Measurements from ENCODE around the gene INTS13. TPM values are rescaled to one million over a fixed set of nuclear protein-coding genes. Genes with fewer than 3 reads are reported as not detected.

INTS13 gene
- total and polyA plus RNA-seq, 4 donors, result 33.1 to 35.3 (median 34.5) TPM

DNA sequence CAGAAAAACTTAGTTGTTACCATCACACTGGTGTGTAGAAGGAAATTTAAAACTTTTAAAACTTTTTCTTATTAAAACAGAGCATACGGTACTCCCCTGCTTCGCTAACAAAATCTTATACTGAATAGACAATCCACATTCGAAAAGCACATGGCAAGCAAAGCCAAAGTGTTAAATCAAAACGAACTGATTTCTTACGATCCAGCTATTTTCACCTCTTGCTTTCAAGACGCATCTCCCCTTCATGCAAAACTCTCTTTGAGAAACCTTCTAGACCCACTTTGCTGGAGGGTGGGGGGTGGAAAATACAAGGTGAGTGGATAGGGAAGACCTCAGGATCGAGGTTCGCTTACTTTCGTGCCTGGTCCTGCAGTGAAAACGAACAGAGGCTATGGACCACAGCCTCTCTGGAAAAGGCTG, 328 bp downstream of the INTS13 start:
- WGBS (ENCODE audit: insufficient coverage), result 0% methylated on average over 7 of the region's 10 CpGs
- H3K4me3 ChIP-seq (ENCODE audit: low read depth, low read length), result peak overlapping the region; percentile 92
- H3K4me1 ChIP-seq (ENCODE audit: control insufficient read depth, insufficient read depth, low read length), result no peaks in the 10 kb centered on the region
- no peaks in the 10 kb centered on the region for H3K36me3 ChIP-seq (ENCODE audit: control insufficient read depth, insufficient read depth, low read length)
- H3K9me3 ChIP-seq (ENCODE audit: control insufficient read depth, insufficient read depth, low read length), result no peaks in the 10 kb centered on the region
- peak overlapping the region; percentile 97 for H3K27ac ChIP-seq (ENCODE audit: low read depth, low read length)
- no peak for DNase-seq (ENCODE audit: low read depth in 4 of 6, low spot score in 6 of 6)
- H3K27me3 ChIP-seq (ENCODE audit: control insufficient read depth, insufficient read depth, low read length), result no peaks in the 10 kb centered on the region

DNA sequence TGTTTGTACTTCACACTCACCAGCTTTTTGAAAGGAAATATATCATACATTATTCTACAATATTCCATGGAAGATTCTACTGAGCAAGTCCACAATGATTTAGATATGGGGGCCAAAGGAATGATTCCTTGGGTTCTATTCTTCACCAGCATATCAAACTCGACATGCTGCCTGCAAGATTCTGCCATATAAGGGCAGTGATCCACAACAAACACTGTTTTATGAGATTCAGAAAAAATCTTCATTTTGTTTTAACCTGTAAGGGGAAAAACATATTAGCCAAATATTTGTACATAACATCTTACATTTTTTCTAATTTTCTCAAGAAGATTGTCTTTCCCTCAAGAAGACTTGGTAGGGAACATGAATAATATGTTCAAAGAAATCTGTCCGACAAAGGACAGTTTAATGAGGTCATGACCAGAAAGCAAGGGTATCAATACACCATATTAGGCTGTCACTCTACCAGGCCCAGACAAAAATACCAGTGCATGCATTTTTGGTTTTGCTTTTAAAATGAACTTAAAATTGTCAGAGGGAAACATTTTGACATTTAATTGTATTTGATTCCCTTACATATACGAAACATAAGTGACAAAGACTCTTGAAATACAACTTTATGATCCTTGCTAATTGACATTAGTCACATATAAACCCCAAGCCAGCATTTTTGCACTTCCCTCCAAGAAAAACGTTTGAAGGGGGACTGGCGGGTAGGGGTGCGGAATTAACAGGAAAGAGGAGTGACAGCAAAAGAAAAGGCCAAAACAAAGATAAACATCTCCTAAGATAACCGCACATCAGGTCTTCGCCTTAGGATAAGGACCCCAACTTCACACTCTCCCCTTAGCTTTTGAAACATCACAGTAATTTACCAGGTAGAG, 980 bp downstream of the INTS13 start:
- Histone ChIP-seq H3K36me3 (ENCODE audit: control insufficient read depth, insufficient read depth, low read length) (no peaks in the 10 kb centered on the region), H3K27me3 (ENCODE audit: control insufficient read depth, insufficient read depth, low read length) (no peaks in the 10 kb centered on the region), H3K4me3 (ENCODE audit: low read depth, low read length) (peak overlapping the region; percentile 92), H3K4me1 (ENCODE audit: control insufficient read depth, insufficient read depth, low read length) (no peaks in the 10 kb centered on the region), H3K27ac (ENCODE audit: low read depth, low read length) (no peak overlapping the region), H3K9me3 (ENCODE audit: control insufficient read depth, insufficient read depth, low read length) (no peaks in the 10 kb centered on the region)
- DNase-seq (ENCODE audit: low read depth in 4 of 6, low spot score in 6 of 6), result no peak
- no CpG with 5 or more reads among the region's 8 CpGs for WGBS (ENCODE audit: insufficient coverage)

DNA sequence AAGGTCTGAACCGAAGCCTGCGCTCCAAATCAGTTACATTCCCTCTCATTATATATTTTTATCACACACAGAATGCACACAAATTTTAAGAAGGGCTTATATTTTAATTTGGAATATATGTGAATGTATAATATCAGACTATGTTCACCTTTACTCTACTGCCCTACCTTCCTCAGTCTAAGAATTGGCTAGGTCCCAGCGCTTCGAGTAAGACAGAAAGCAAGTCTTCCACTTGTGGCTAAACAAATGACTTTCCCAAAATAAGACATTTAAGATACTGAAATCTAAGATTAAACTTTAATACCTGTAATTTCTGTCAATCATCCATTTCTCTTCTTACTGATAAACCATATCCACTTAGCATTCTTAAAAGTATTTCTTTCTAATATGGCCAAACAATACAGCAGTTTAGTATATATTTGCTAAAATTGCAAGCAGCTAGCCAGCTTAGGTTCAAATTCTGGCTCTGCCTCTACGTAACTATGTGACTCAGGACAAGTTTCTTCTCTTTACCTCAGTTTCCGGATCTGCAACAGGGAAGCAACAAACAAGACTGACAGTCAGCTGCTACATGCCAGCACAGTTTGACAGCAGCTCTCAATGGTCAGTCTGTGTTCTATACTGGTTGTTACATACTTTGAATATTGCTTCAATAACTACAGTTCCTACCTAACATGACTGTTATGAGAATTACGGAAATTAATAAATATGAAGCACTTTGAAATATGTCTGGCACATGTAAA, 2.0 kb downstream of the INTS13 start:
- no peaks in the 10 kb centered on the region for H3K9me3 ChIP-seq (ENCODE audit: control insufficient read depth, insufficient read depth, low read length)
- H3K27ac ChIP-seq (ENCODE audit: low read depth, low read length), result no peak overlapping the region
- no peaks in the 10 kb centered on the region for H3K36me3 ChIP-seq (ENCODE audit: control insufficient read depth, insufficient read depth, low read length)
- H3K4me1 ChIP-seq (ENCODE audit: control insufficient read depth, insufficient read depth, low read length), result no peaks in the 10 kb centered on the region
- no peak overlapping the region for H3K4me3 ChIP-seq (ENCODE audit: low read depth, low read length)
- H3K27me3 ChIP-seq (ENCODE audit: control insufficient read depth, insufficient read depth, low read length), result no peaks in the 10 kb centered on the region
- whole genome bisulfite sequencing (ENCODE audit: insufficient coverage), result 67% methylated on average over 1 of the region's 7 CpGs
- no peak for DNase-seq (ENCODE audit: low read depth in 4 of 6, low spot score in 6 of 6)

DNA sequence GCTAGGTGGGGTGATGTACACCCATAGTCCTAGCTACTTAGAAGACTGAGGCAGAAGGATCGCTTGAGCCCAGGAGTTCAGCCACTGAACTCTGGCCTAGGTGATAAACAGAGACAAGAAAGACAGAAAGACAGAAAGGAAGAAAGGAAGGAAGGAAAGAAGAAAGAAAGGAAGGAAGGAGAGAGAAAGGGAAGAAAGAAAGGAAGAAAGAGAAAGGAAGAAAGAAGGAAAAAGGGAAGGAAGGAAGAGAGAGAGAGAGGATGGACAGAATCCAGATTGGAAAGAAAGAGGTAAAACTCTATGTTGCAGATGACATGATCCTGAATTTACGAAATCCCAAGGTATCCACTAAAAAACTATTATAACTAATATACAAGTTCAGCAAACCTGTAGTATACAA, 8.2 kb downstream of the INTS13 start:
- Histone ChIP-seq H3K27me3 (ENCODE audit: control insufficient read depth, insufficient read depth, low read length) (no peaks in the 10 kb centered on the region), H3K4me1 (ENCODE audit: control insufficient read depth, insufficient read depth, low read length) (no peaks in the 10 kb centered on the region), H3K27ac (ENCODE audit: low read depth, low read length) (no peak overlapping the region), H3K9me3 (ENCODE audit: control insufficient read depth, insufficient read depth, low read length) (no peaks in the 10 kb centered on the region), H3K36me3 (ENCODE audit: control insufficient read depth, insufficient read depth, low read length) (peaks cover 8% of the 10 kb centered on the region), H3K4me3 (ENCODE audit: low read depth, low read length) (no peak overlapping the region)
- 100% methylated on average over 1 of the region's 2 CpGs for whole genome bisulfite sequencing (ENCODE audit: insufficient coverage)
- no peak for DNase-seq (ENCODE audit: low read depth in 4 of 6, low spot score in 6 of 6)

DNA sequence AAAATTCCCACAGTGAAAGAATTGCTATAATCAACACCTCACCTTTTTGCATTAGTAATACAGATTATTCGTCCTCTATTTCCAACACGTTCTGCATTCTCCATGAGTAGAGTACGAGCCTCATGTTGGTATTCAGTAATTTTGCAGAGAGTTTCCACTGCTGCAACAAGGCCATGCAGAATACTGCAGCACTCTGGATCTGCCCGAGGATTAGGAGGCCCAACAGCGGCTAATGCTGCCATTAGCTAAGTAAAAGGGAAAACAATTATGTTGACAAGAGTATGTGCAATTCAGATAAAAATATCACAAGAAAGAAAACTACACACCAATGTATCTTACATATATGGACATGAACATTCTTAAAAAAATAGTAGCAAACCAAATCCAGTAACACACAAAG, 9.1 kb downstream of the INTS13 start:
- DNase-seq (ENCODE audit: low read depth in 4 of 6, low spot score in 6 of 6), result no peak
- no peaks in the 10 kb centered on the region for H3K9me3 ChIP-seq (ENCODE audit: control insufficient read depth, insufficient read depth, low read length)
- H3K27ac ChIP-seq (ENCODE audit: low read depth, low read length), result no peak overlapping the region
- peaks cover 8% of the 10 kb centered on the region for H3K36me3 ChIP-seq (ENCODE audit: control insufficient read depth, insufficient read depth, low read length)
- H3K27me3 ChIP-seq (ENCODE audit: control insufficient read depth, insufficient read depth, low read length), result no peaks in the 10 kb centered on the region
- no peaks in the 10 kb centered on the region for H3K4me1 ChIP-seq (ENCODE audit: control insufficient read depth, insufficient read depth, low read length)
- no peak overlapping the region for H3K4me3 ChIP-seq (ENCODE audit: low read depth, low read length)
- 92% methylated on average over 2 of the region's 5 CpGs for WGBS (ENCODE audit: insufficient coverage)

DNA sequence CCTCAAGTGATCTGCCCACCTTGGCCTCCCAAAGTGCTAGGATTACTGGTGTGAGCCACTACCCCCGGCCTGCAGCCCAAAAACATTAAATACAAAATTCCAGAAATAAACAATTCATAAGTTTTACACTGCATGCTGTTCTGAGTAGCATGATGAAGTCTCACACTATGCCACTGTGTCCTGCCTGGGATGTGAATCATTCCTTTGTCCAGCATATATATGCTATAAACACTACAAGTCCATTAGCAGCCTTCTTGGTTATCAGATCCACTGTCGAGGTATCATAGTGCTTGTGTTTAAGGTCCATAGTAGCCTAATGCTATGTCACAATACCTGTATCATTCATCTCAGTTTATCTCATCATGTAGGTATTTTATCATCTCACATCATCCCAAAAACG, 15.9 kb downstream of the INTS13 start:
- peaks cover 4% of the 10 kb centered on the region for H3K4me1 ChIP-seq (ENCODE audit: control insufficient read depth, insufficient read depth, low read length)
- no peak overlapping the region for H3K27ac ChIP-seq (ENCODE audit: low read depth, low read length)
- no peaks in the 10 kb centered on the region for H3K27me3 ChIP-seq (ENCODE audit: control insufficient read depth, insufficient read depth, low read length)
- no peaks in the 10 kb centered on the region for H3K9me3 ChIP-seq (ENCODE audit: control insufficient read depth, insufficient read depth, low read length)
- WGBS (ENCODE audit: insufficient coverage), result no CpG with 5 or more reads among the region's 3 CpGs
- H3K4me3 ChIP-seq (ENCODE audit: low read depth, low read length), result no peak overlapping the region
- peaks cover 12% of the 10 kb centered on the region for H3K36me3 ChIP-seq (ENCODE audit: control insufficient read depth, insufficient read depth, low read length)
- DNase-seq (ENCODE audit: low read depth in 4 of 6, low spot score in 6 of 6), result no peak

DNA sequence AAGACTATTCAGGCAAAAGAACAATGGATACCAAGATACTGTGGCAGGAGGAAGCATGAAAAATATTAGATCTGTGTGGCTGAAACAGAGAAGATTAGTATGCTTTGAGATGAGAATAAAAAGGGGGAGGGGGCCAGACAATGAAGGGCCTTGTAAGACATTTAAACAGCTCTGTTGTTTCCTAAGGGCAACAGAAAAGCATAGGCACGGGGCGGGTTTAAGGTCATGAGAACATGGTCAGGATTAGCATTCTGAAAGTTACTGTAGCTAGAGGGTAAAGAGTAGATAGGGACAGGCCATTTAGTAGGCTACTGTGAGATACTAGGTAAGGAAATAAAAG, 18.6 kb downstream of the INTS13 start:
- peaks cover 4% of the 10 kb centered on the region for H3K4me1 ChIP-seq (ENCODE audit: control insufficient read depth, insufficient read depth, low read length)
- no peaks in the 10 kb centered on the region for H3K27me3 ChIP-seq (ENCODE audit: control insufficient read depth, insufficient read depth, low read length)
- no peak overlapping the region for H3K27ac ChIP-seq (ENCODE audit: low read depth, low read length)
- DNase-seq (ENCODE audit: low read depth in 4 of 6, low spot score in 6 of 6), result peak in 1 of 6 donors; percentile 38
- WGBS (ENCODE audit: insufficient coverage), result 48% methylated on average over 2 of the region's 2 CpGs
- H3K4me3 ChIP-seq (ENCODE audit: low read depth, low read length), result no peak overlapping the region
- no peaks in the 10 kb centered on the region for H3K9me3 ChIP-seq (ENCODE audit: control insufficient read depth, insufficient read depth, low read length)
- H3K36me3 ChIP-seq (ENCODE audit: control insufficient read depth, insufficient read depth, low read length), result peaks cover 8% of the 10 kb centered on the region

DNA sequence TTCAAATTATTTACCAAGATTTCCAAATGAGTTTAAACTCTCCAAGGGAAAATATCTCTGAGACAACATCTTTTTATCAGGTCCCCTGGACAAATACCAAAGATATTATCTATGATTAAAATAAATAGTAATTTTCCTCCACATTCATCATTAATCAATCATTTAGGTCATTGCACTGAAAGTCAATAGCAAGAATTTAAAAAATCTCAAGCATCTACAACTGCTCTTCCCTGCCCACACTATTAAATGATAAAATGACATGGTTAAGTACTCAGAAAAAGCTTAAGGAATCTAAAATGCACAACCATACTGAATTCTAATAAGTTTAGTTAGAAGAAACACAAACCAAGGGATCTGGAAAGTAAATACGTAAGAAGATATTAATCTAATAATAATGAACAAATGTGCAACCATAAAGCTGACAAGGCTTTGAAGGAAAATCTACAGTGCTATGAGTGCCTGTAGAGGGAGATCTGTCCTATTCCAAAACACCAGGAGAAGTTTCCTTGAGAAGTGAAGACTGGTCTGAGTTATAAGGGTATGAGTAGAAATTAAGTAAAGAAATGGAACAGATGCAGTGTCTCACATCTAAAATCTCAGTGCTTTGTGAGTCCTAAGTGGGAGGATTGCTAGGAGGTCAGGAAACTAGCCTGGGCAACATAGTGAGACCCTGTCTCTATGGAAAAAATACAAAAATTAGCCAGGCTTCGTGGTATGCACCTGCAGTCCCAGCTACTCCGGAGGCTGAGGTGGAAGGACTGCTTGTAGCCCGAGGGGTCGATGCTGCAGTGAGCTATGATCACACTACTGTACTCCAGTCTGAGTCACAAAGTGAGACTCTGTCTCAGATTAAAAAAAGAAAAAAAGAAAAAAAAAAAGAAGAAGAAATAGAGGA, 19.2 kb downstream of the INTS13 start:
- no peaks in the 10 kb centered on the region for H3K9me3 ChIP-seq (ENCODE audit: control insufficient read depth, insufficient read depth, low read length)
- no peak overlapping the region for H3K4me3 ChIP-seq (ENCODE audit: low read depth, low read length)
- DNase-seq (ENCODE audit: low read depth in 4 of 6, low spot score in 6 of 6), result no peak
- no peaks in the 10 kb centered on the region for H3K27me3 ChIP-seq (ENCODE audit: control insufficient read depth, insufficient read depth, low read length)
- H3K27ac ChIP-seq (ENCODE audit: low read depth, low read length), result peak overlapping the region; percentile 58
- peaks cover 8% of the 10 kb centered on the region for H3K36me3 ChIP-seq (ENCODE audit: control insufficient read depth, insufficient read depth, low read length)
- WGBS (ENCODE audit: insufficient coverage), result 60% methylated on average over 1 of the region's 5 CpGs
- peaks cover 4% of the 10 kb centered on the region for H3K4me1 ChIP-seq (ENCODE audit: control insufficient read depth, insufficient read depth, low read length)

DNA sequence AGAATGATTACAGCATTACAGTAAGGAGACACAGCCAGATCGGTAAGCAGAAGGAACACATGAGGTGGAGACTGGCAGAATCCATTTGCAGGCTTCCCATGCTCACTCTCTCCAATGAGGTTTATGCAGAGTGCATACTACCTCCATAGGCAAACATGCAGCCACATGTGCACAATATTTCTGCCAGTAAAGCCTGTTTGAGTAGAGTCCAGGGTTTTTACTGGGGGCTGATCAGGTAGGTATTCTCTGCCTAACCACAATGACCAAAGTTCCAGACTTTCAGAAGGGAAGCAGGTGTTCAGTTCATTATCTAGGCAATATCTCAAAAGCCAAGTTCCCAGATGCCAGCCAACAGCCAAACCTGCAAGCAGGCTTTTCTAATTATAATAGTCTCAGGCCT, 31.1 kb downstream of the INTS13 start:
- DNase-seq (ENCODE audit: low read depth in 4 of 6, low spot score in 6 of 6), result peak in 2 of 6 donors; percentile 17 to 35
- no peaks in the 10 kb centered on the region for H3K9me3 ChIP-seq (ENCODE audit: control insufficient read depth, insufficient read depth, low read length)
- H3K27ac ChIP-seq (ENCODE audit: low read depth, low read length), result no peak overlapping the region
- H3K4me1 ChIP-seq (ENCODE audit: control insufficient read depth, insufficient read depth, low read length), result no peaks in the 10 kb centered on the region
- WGBS (ENCODE audit: insufficient coverage), result no CpG with 5 or more reads among the region's 1 CpG
- H3K36me3 ChIP-seq (ENCODE audit: control insufficient read depth, insufficient read depth, low read length), result peaks cover 4% of the 10 kb centered on the region
- H3K27me3 ChIP-seq (ENCODE audit: control insufficient read depth, insufficient read depth, low read length), result no peaks in the 10 kb centered on the region
- H3K4me3 ChIP-seq (ENCODE audit: low read depth, low read length), result no peak overlapping the region
